WI38 (cell line): ENCODE measurements around the gene EPDR1.

Experiments
- H3K4me3 ChIP-seq: 2 replicates; pipeline ENCODE4 v1.5.1; 2011; ENCODE audit warnings: low read depth, mild to moderate bottlenecking, control low read depth, low read length
- TF ChIP-seq, protein P1 (sequence below): IDR thresholded peaks from 2 replicates; pipeline ENCODE4 v1.5.1; 2012; ENCODE audit warnings: low read depth, mild to moderate bottlenecking, control low read depth, low read length

EPDR1 gene

DNA sequence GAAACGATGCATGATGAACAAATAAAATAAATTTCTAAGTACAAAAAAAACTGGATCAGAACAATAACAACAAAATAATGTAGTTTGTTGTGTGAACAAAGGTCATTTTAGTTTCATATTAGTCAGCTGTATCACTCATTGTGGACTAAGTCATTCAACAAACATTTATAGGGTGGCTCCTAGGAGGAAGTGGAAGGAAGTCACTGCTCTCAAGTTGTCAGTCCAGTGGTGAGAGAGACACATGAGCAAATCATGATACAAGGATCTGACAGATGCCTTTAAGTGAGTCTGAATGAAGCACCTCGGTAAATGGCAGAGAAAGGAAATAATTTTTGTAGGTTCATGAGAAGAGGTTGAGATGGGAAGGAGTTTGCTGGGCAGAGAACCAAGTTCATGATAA, 56.8 kb downstream of the EPDR1 start:
- H3K4me3 ChIP-seq: no peak overlapping the region
- TF ChIP-seq, protein P1, sequence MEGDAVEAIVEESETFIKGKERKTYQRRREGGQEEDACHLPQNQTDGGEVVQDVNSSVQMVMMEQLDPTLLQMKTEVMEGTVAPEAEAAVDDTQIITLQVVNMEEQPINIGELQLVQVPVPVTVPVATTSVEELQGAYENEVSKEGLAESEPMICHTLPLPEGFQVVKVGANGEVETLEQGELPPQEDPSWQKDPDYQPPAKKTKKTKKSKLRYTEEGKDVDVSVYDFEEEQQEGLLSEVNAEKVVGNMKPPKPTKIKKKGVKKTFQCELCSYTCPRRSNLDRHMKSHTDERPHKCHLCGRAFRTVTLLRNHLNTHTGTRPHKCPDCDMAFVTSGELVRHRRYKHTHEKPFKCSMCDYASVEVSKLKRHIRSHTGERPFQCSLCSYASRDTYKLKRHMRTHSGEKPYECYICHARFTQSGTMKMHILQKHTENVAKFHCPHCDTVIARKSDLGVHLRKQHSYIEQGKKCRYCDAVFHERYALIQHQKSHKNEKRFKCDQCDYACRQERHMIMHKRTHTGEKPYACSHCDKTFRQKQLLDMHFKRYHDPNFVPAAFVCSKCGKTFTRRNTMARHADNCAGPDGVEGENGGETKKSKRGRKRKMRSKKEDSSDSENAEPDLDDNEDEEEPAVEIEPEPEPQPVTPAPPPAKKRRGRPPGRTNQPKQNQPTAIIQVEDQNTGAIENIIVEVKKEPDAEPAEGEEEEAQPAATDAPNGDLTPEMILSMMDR: no peak

DNA sequence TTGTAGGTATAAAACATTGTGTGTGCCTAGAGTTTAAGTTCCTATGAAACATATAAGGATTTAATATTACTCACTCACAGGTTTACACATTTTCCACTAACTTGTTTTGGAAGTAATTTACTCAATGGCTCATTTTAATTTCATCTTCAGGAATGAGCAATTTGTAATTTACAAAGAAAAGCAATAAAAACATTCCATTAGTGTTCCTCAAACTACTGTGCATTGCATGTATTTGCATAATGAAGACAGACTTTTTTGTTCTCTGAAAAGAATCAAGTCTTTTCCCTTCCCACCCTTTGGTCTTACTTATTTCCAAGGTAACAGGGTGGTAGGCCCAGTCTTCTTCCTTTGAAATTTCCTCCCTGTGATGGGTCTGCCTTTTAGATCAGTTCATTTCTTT, 61.2 kb downstream of the EPDR1 start:
- no peak overlapping the region for H3K4me3 ChIP-seq
- TF ChIP-seq, protein P1: no peak

DNA sequence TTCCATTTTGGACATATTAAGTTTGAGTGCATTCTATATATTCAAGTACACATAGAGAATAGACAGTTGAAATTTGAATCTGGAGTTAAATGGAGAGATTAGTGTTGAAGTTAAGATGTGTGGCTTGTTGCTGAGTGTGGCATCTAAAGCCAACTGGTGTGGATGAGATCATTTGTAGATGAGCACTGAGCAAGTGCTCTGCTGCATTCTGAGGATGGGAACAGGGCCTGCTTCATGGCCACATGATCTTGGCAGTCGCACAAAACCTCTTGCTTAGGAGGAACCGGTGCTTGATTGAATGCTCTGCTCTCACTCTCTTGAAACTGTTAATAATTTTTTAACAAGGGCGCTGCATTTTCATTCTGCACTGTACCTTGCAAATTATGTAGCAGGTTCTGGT, 62.0 kb downstream of the EPDR1 start:
- H3K4me3 ChIP-seq: no peak overlapping the region
- TF ChIP-seq, protein P1: no peak

DNA sequence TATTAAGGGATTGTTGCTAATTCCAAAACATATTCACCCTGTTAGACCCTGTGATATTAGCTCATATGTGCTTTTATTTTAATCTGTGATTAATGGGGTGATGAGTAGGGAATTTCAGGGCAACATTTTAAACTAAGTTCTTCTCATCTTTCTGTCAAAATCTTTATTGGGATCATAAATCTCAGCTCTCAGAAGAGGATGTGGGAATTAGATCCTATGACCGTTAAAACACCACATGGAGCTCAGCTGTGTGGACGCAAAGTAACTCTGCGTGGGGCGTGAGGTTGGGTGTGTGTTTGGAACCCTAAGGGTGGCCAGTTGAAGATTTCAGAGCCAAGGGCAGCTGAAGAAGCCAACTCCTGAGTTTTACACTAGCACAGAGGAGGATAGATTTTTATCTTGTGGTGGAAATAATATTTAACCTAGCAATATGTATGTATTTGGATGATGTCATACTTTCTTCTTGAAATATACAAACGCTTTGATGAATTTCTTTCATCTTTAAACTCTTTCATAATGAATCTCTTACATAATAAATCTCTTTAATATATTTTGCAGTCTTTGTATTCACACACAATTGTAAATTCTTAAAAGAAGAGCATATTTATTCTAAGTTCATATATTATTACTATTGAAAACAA, 64.4 kb downstream of the EPDR1 start:
- TF ChIP-seq, protein P1: no peak
- no peak overlapping the region for H3K4me3 ChIP-seq

DNA sequence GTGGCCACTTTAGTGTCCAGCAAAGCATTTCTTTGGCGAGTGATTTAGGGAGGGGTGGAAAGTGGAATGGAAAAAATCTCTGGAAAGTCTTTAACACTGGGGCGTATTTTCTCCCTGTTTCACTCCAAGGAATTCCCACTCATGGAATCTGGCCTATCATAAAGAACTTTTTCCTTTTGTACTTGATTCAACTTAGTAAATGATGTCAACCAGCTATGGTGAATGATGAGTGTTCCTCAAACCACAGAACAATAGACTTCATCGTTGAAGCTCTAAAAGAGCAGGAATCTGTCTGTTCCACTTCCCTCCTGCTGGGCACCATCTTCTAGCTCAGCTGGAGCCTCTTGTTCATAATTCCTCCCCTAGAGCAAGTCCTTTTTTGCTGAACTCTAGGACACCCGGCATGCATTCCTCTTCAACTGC, 66.5 kb downstream of the EPDR1 start:
- TF ChIP-seq, protein P1: no peak
- H3K4me3 ChIP-seq: no peak overlapping the region

DNA sequence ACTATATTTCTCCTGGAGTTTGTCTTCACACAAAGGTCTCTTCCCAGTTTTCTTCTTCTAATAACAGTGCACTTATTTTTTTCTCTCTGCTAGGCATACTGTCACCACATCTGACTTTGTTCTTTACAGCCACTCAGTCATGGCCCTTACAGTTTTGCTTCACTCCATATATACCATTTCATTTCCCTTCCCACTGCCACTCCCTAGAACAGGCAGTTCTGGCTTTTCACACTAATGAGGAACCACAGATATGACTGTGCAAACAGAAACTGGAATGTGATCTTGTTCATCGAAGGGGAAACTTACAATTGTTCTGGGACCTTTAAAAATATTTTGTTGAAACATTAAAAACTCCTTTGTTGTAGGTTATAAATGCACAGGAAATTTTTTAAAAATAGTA, 67.3 kb downstream of the EPDR1 start:
- TF ChIP-seq, protein P1: no peak
- no peak overlapping the region for H3K4me3 ChIP-seq

DNA sequence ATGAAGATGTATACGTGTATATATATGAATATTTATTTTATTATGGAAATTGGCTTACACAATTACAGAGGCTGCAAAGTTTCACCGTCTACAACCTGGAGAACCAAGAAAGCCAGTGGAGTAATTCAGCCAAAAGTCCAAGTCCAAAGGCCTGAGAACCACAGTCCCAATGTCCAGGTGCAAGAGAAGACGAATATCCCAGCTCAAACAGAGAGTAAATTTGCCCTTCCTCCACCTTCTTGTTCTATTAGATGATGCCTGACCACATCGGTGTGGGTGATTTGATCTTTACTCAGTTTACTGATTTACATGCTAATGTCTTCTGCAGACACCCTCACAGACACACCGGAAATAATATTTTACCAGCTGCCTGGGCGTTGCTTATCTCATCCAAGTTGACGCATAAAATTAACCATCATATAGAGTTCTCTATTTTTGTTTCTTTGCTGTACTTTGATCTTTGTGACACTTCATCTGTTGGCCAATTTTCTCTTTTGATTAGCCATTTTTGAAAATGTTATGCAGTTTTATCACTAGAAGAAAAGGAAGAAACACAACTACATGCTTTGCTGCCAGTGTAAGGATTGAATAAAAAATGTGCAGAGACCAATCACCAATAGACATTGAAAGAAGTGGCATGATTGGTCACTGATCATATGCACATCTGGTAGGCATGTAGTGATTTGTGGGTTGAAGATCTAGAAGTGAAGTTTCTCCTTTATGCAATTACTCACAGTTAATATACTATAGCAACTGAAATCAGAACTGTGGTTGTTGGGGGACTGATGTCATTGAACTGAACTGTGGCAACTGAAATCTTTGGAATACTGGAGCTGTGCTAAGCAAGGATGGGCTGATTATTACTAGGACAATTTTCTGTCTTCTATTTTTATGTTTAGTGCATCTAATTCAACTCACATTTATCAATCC, 68.5 kb downstream of the EPDR1 start:
- TF ChIP-seq, protein P1: no peak
- H3K4me3 ChIP-seq: no peak overlapping the region
